ENCODE data around the gene CTSD.

The CTSD gene

GRCh38 chr11:1780700-1781592, 17.2 kb upstream of the CTSD start:
- FAIRE-seq (no peak), DNase-seq (ENCODE audit: insufficient read length, low spot score) (no peak)
- TF ChIP-seq CTCF (IDR thresholded peaks at IDR 0.05; ENCODE audit: insufficient read depth, missing control alignments), result no peak

GRCh38 chr11:1779806-1780699, 16.3 kb upstream of the CTSD start:
- no peak for DNase-seq (ENCODE audit: insufficient read length, low spot score)
- TF ChIP-seq CTCF (IDR thresholded peaks at IDR 0.05; ENCODE audit: insufficient read depth, missing control alignments), result no peak
- FAIRE-seq, result no peak

GRCh38 chr11:1779034-1779805, 15.5 kb upstream of the CTSD start:
- DNase-seq (ENCODE audit: insufficient read length, low spot score), result no peak
- FAIRE-seq, result no peak
- TF ChIP-seq CTCF (IDR thresholded peaks at IDR 0.05; ENCODE audit: insufficient read depth, missing control alignments), result no peak

- no peak for TF ChIP-seq CTCF (IDR thresholded peaks at IDR 0.05; ENCODE audit: insufficient read depth, missing control alignments)
- FAIRE-seq (no peak), DNase-seq (ENCODE audit: insufficient read length, low spot score) (no peak)
Observed at GRCh38 chr11:1778141-1778911, 14.6 kb upstream of the CTSD start.

DNA sequence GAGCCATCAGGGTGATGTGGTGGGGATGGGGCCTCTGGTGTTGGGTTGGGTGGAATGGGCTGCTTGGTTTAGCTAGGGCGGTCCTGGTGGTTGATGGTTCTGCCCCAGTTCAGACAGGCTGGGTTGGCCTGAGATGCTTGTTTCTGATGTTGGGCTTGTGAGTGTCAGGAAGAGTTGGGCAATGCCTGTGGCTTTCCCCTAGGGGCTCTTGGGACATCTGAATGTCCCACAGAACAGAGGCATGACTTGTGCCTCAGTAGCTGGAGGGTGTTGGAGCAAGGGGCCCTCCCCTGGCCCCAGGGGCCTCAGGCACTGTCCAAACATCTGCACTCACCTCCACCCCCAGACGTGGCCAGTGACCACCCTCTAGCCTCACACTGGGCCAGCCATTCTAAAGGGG, 14.0 kb upstream of the CTSD start:
- no peak for FAIRE-seq
- no peak for TF ChIP-seq CTCF (IDR thresholded peaks at IDR 0.05; ENCODE audit: insufficient read depth, missing control alignments)

DNA sequence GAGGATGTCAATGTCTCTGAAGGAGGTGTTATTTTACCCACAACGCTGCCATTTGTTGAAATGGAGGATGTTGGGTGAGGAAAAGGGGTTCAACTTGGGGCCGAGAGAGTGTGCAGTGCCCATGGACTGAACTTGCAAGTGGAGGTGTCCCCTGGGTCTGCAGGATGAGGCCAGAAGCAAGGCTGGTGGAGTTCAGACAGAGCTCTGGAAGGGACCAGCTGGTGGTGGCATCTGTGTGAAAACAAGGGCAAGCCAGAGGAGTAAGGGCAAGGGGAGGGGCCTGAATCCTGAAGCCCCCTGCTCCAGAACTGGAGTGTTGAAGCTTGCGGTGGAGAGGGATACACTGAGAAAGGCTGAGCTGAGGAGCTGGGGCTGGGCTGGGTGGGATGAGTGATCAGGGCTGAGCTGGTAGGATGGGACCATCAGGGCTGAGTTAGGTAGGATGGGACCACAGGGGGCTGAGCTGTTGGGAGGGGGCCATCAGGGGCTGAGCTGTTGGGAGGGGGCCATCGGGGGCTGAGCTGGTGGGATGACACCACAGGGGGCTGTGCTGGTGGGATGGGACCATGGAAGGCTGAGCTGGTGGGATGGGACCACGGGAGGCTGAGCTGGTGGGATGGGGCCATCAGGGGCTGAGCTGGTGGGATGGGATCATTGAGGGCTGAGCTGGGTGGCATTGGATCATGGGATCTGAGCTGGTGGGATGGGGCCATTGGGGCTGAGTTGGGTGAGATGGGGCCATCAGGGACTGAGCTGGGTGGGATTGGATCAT, 13.4 kb upstream of the CTSD start:
- TF ChIP-seq CTCF (IDR thresholded peaks at IDR 0.05; ENCODE audit: insufficient read depth, missing control alignments), result no peak
- DNase-seq (ENCODE audit: insufficient read length, low spot score) (no peak), FAIRE-seq (no peak)

More for the DNA sequence above, 14.0 kb upstream of the CTSD start:
- DNase-seq (ENCODE audit: insufficient read length, low spot score), result no peak

All from D721Med (cell line).